Brain microvascular endothelial cell (primary cell): ENCODE results near the gene SLC25A43.

ENCODE experiments used
- DNase-seq: peaks from one replicate; pipeline ENCODE4 v3.0.0-alpha.2; 2020
- H3K27ac ChIP-seq: fragments of 250-450 bp; sonication (Bioruptor Pico); 2 replicates; pipeline ENCODE4 v1.5.1; 2020; ENCODE audit warnings: mild to moderate bottlenecking, moderate library complexity
- H3K27me3 ChIP-seq: fragments of 250-450 bp; sonication (Bioruptor Pico); replicated peaks from 2 replicates; pipeline ENCODE4 v1.5.1; 2020; ENCODE audit warnings: mild to moderate bottlenecking
- H3K36me3 ChIP-seq: fragments of 250-450 bp; sonication (Bioruptor Pico); replicated peaks from 2 replicates; pipeline ENCODE4 v1.5.1; 2020; ENCODE audit warnings: mild to moderate bottlenecking
- H3K4me3 ChIP-seq: 2 replicates; pipeline ENCODE4 v1.5.1; 2011; ENCODE audit warnings: low read depth, mild to moderate bottlenecking, control low read depth, low read length, moderate library complexity
- CTCF ChIP-seq: IDR thresholded peaks from 2 replicates; pipeline ENCODE4 v1.5.1; 2011; ENCODE audit warnings: low read depth, mild to moderate bottlenecking, moderate library complexity, low read length, control low read depth, inconsistent platforms; ENCODE audit errors: missing control alignments
- in situ Hi-C: cut with HindIII; loops from 2 replicates; pipeline ENCODE4 v1.10.0; 2017; ENCODE audit warnings: low sequenced_read_pairs, low pct_ligation_motif_present

The SLC25A43 gene

GRCh38 chrX:119503484-119503861 is 104.3 kb downstream of the SLC25A43 start:
- TF ChIP-seq CTCF: no peak
- H3K36me3 ChIP-seq: no peaks in the 10 kb centered on the region
- H3K27ac ChIP-seq: peak overlapping the region; percentile 34
- H3K27me3 ChIP-seq: no peaks in the 10 kb centered on the region
- peak; percentile 80 for DNase-seq
- in situ Hi-C loops: no loop called here
- no peak overlapping the region for H3K4me3 ChIP-seq
